SK-N-SH (cell line): ENCODE results near the gene TBCD. TPM values are rescaled to one million over a fixed set of nuclear protein-coding genes. Genes with fewer than 3 reads are reported as not detected.

Source experiments
- CTCF ChIA-PET: fragments of 300-600, 350-600 bp; formaldehyde crosslinking; extraction: SDS; loops from one replicate; lab custom pipeline; 2021; lab: Yijun Ruan, JAX
- POLR2A ChIA-PET: fragments of 350-600 bp; sonication (Branson Sonifier 250); formaldehyde crosslinking; extraction: SDS; loops from one replicate; lab custom pipeline; 2020; ENCODE audit warnings: antibody characterized with exemption, inconsistent platforms; lab: Yijun Ruan, JAX
- DNase-seq: peaks from one replicate; pipeline ENCODE4 v3.0.0; 2012
- H2AFZ ChIP-seq: fragments of 200-600 bp; sonication (generic); 2 replicates; pipeline ENCODE4 v1.8.1; 2016; ENCODE audit warnings: antibody characterized with exemption, mild to moderate bottlenecking, low read depth
- H3F3A ChIP-seq: fragments of 200-600 bp; sonication (generic); replicated peaks from 2 replicates; pipeline ENCODE3; 2016; ENCODE audit warnings: antibody characterized with exemption, mild to moderate bottlenecking; ENCODE audit not compliant: insufficient read depth
- H3K27ac ChIP-seq, 2 experiments: fragments of 200-500 bp in 1 of 2; fragments of 200-600 bp in 1 of 2; sonication (Bioruptor generic) in 1 of 2; sonication (generic), shearing (Covaris generic) in 1 of 2; 2 replicates each; pipeline versions ENCODE4 v1.5.1 to v1.6.1; 2014 to 2016; ENCODE audit warnings: low read depth in 2 of 2, inconsistent platforms in 1 of 2, low read length in 1 of 2, mild to moderate bottlenecking in 1 of 2, mixed read lengths in 1 of 2
- H3K27me3 ChIP-seq: fragments of 200-600 bp; sonication (generic), shearing (Covaris generic); 2 replicates; pipeline ENCODE4 v1.6.1; 2016; ENCODE audit warnings: mixed run types; ENCODE audit not compliant: insufficient read depth
- H3K36me3 ChIP-seq, 2 experiments: fragments of 200-500 bp in 1 of 2; fragments of 200-600 bp in 1 of 2; sonication (Bioruptor generic) in 1 of 2; sonication (generic) in 1 of 2; replicated peaks in 1 of 2; 2 replicates each; pipeline versions ENCODE3 to v1.5.1; 2014 to 2016; ENCODE audit warnings: low read length in 1 of 2, mild to moderate bottlenecking in 1 of 2; ENCODE audit not compliant: insufficient read depth in 2 of 2, control insufficient read depth in 1 of 2
- H3K4me1 ChIP-seq, 2 experiments: fragments of 200-500 bp in 1 of 2; fragments of 200-600 bp in 1 of 2; sonication (Bioruptor generic) in 1 of 2; sonication (generic), shearing (Covaris generic) in 1 of 2; 2 replicates each; pipeline versions ENCODE4 v1.5.1 to v1.6.1; 2014 to 2016; ENCODE audit warnings: low read depth in 1 of 2, low read length in 1 of 2, mixed run types in 1 of 2; ENCODE audit not compliant: insufficient read depth in 2 of 2, control insufficient read depth in 1 of 2
- H3K4me2 ChIP-seq: fragments of 200-600 bp; sonication (generic), shearing (Covaris generic); 2 replicates; pipeline ENCODE4 v1.6.1; 2017; ENCODE audit warnings: mixed run types
- H3K4me3 ChIP-seq, 2 experiments: fragments of 200-500 bp in 1 of 2; fragments of 200-600 bp in 1 of 2; sonication (Bioruptor generic) in 1 of 2; sonication (generic), shearing (Covaris generic) in 1 of 2; 2 replicates each; pipeline versions ENCODE4 v1.5.1 to v1.8.1; 2014 to 2016; ENCODE audit warnings: low read depth in 2 of 2, inconsistent platforms in 1 of 2, low read length in 1 of 2, mild to moderate bottlenecking in 1 of 2, mixed read lengths in 1 of 2, moderate library complexity in 1 of 2
- H3K79me2 ChIP-seq: fragments of 200-600 bp; sonication (generic); 2 replicates; pipeline ENCODE4 v1.8.1; 2017; ENCODE audit warnings: mild to moderate bottlenecking; ENCODE audit not compliant: insufficient read depth
- H3K9ac ChIP-seq: fragments of 200-600 bp; sonication (generic); 2 replicates; pipeline ENCODE4 v1.6.1; 2017; ENCODE audit warnings: mixed run types
- H3K9me2 ChIP-seq: fragments of 200-600 bp; sonication (generic); 2 replicates; pipeline ENCODE4 v1.6.1; 2017; ENCODE audit warnings: mixed run types
- H3K9me3 ChIP-seq: fragments of 200-600 bp; sonication (generic); 2 replicates; pipeline ENCODE4 v1.6.1; 2017; ENCODE audit warnings: mixed run types, mild to moderate bottlenecking, moderate library complexity
- H4K20me1 ChIP-seq: fragments of 200-600 bp; sonication (generic); 2 replicates; pipeline ENCODE4 v1.6.1; 2017; ENCODE audit warnings: mild to moderate bottlenecking, mixed run types; ENCODE audit not compliant: insufficient read depth
- CHD2 ChIP-seq: fragments of 150-350 bp; IDR thresholded peaks from 2 replicates; pipeline ENCODE4 v1.6.1; 2018; ENCODE audit warnings: low read length; ENCODE audit not compliant: partially characterized antibody
- EP300 ChIP-seq, 2 experiments: IDR thresholded peaks; 2 replicates each; pipeline versions ENCODE4 v1.4.0 to v1.6.1; 2012; ENCODE audit warnings: borderline replicate concordance in 1 of 2, low read depth in 1 of 2, low read length in 1 of 2
- FOSL2 ChIP-seq: IDR thresholded peaks from 2 replicates; pipeline ENCODE4 v1.4.0; 2012; ENCODE audit warnings: low read depth, mild to moderate bottlenecking, moderate library complexity, borderline replicate concordance
- FOXJ3 ChIP-seq: sonication (generic); formaldehyde crosslinking; IDR thresholded peaks from 2 replicates; pipeline ENCODE4 v1.5.1; 2020; ENCODE audit warnings: mild to moderate bottlenecking, missing genetic modification reagents
- GABPA ChIP-seq: IDR thresholded peaks from 2 replicates; pipeline ENCODE4 v1.4.0; 2012; ENCODE audit warnings: low read depth, mild to moderate bottlenecking
- GATA2 ChIP-seq: sonication (generic); formaldehyde crosslinking; IDR thresholded peaks from 2 replicates; pipeline ENCODE4 v1.5.0; 2020; ENCODE audit warnings: mild to moderate bottlenecking, missing genetic modification reagents
- MAX ChIP-seq: IDR thresholded peaks from 2 replicates; pipeline ENCODE4 v1.4.0; 2012; ENCODE audit warnings: low read depth
- MXI1 ChIP-seq: IDR thresholded peaks from 2 replicates; pipeline ENCODE4 v1.6.1; 2012; ENCODE audit warnings: mild to moderate bottlenecking, low read depth, low read length, improper control_type of control experiment
- NFIC ChIP-seq: IDR thresholded peaks from 2 replicates; pipeline ENCODE4 v1.4.0; 2012; ENCODE audit warnings: borderline replicate concordance
- NRF1 ChIP-seq: IDR thresholded peaks from 2 replicates; pipeline ENCODE4 v1.6.1; 2012; ENCODE audit warnings: low read depth, mild to moderate bottlenecking, low read length
- POLR2AphosphoS5 ChIP-seq: IDR thresholded peaks from 2 replicates; pipeline ENCODE4 v1.6.1; 2012; ENCODE audit warnings: low read depth, low read length
- RAD21 ChIP-seq: IDR thresholded peaks from 2 replicates; pipeline ENCODE4 v1.6.1; 2012; ENCODE audit warnings: mild to moderate bottlenecking, low read length
- RCOR1 ChIP-seq: fragments of 150-350 bp; IDR thresholded peaks from 2 replicates; pipeline ENCODE4 v1.6.1; 2017; ENCODE audit warnings: antibody characterized with exemption, low read length
- REST ChIP-seq: IDR thresholded peaks from 2 replicates; pipeline ENCODE4 v1.6.1; 2012; ENCODE audit warnings: mild to moderate bottlenecking, low read depth, low read length, moderate library complexity
- RFX5 ChIP-seq: IDR thresholded peaks from 2 replicates; pipeline ENCODE4 v1.6.1; 2012; ENCODE audit warnings: mild to moderate bottlenecking, improper control_type of control experiment, low read length
- RXRA ChIP-seq: IDR thresholded peaks from 2 replicates; pipeline ENCODE4 v1.4.0; 2012; ENCODE audit warnings: low read depth, mild to moderate bottlenecking, borderline replicate concordance
- SIN3A ChIP-seq: IDR thresholded peaks from 2 replicates; pipeline ENCODE4 v1.6.1; 2012; ENCODE audit warnings: low read depth, mild to moderate bottlenecking, low read length, moderate library complexity, borderline replicate concordance
- SMC3 ChIP-seq: IDR thresholded peaks from 2 replicates; pipeline ENCODE4 v1.6.1; 2012; ENCODE audit warnings: low read depth, low read length, improper control_type of control experiment
- TAF1 ChIP-seq: IDR thresholded peaks from 2 replicates; pipeline ENCODE4 v1.6.1; 2012; ENCODE audit warnings: low read depth, mild to moderate bottlenecking, low read length, moderate library complexity, borderline replicate concordance
- USF1 ChIP-seq: IDR thresholded peaks from 2 replicates; pipeline ENCODE4 v1.4.0; 2012; ENCODE audit warnings: low read depth, borderline replicate concordance
- USF2 ChIP-seq: fragments of 150-350 bp; IDR thresholded peaks from 2 replicates; pipeline ENCODE4 v1.6.1; 2017; ENCODE audit warnings: antibody characterized with exemption, low read length, low read depth, borderline replicate concordance
- YY1 ChIP-seq: IDR thresholded peaks from 2 replicates; pipeline ENCODE4 v1.4.0; 2012; ENCODE audit warnings: low read depth, mild to moderate bottlenecking
- ZBTB33 ChIP-seq: IDR thresholded peaks from 2 replicates; pipeline ENCODE4 v1.4.0; 2012; ENCODE audit warnings: low read depth, borderline replicate concordance
- WGBS: methylation state at CpG from one replicate; pipeline ENCODE4 v1.1.6; 2017; ENCODE audit warnings: low lambda C conversion rate; 5-methylcytosine and 5-hydroxymethylcytosine counted together
- polyA plus RNA-seq, 3 experiments: library from polyadenylated mRNA; depleted of rRNA; stranded (reverse); fragments of >200 nt; gene quantifications; 2 replicates each; pipeline ENCODE4 v1.2.3, GENCODE V29; 2012

TBCD gene
- polyA plus RNA-seq, 1 of the 3 experiments (the other 2 are of a cell fraction), result 107 TPM

GRCh38 chr17:82782657-82783207 lies 30.9 kb downstream of the TBCD start (continued):
- TF ChIP-seq MXI1 (no peak), TAF1 (no peak), REST (no peak), GATA2 (no peak), MAX (no peak), NRF1 (no peak)

- H3K27ac ChIP-seq, result no peak overlapping the region
- TF ChIP-seq FOSL2 (no peak), YY1 (no peak), RXRA (no peak), RAD21 (no peak), NFIC (no peak), CHD2 (no peak), FOXJ3 (no peak), GABPA (no peak), USF2 (no peak), RCOR1 (no peak), SMC3 (no peak), RFX5 (no peak), POLR2AphosphoS5 (no peak), EP300 (IDR thresholded peaks at IDR 0.05; ENCODE audit: borderline replicate concordance in 1 of 2, low read depth in 1 of 2, low read length in 1 of 2) (no peak), ZBTB33 (no peak), USF1 (no peak), MAX (no peak), SIN3A (no peak)
- no peaks in the 10 kb centered on the region for H3K27me3 ChIP-seq
- peaks cover 14% of the 10 kb centered on the region; the same call in 1 of the 2 replicates for H4K20me1 ChIP-seq
- H3K9me3 ChIP-seq, result no peaks in the 10 kb centered on the region
- H2AFZ ChIP-seq, result no peak overlapping the region
- H3K4me2 ChIP-seq, result no peak overlapping the region
- no peak overlapping the region for H3K9ac ChIP-seq
- ChIA-PET CTCF (interaction anchor here (3.5 to 3.7 kb wide), 2 partner anchors 9 to 130 kb away, joined by 38 to 49 read pairs; no protein-coding TSS in a partner anchor), POLR2A (no interaction called here)
- H3K79me2 ChIP-seq, result peaks cover 12% of the 10 kb centered on the region
- H3K4me1 ChIP-seq, result peaks cover 0 to 2% of the 10 kb centered on the region in 2 experiments; a peak in 2 of 4 replicates
- H3K4me3 ChIP-seq, result no peak overlapping the region
- WGBS, result 95% methylated on average over 18 of the region's 18 CpGs
- H3K9me2 ChIP-seq, result no peaks in the 10 kb centered on the region
- peaks cover 9 to 16% of the 10 kb centered on the region in 2 experiments for H3K36me3 ChIP-seq
- DNase-seq, result no peak
- H3F3A ChIP-seq, result peaks cover 3% of the 10 kb centered on the region
These were observed 31.6 kb downstream of the TBCD start for GRCh38 chr17:82783498-82783897.
